Mesenteric fat pad (tissue), 1 donor: ENCODE results near the gene ELL2. TPM values are rescaled to one million over a fixed set of nuclear protein-coding genes. Genes with fewer than 3 reads are reported as not detected.
A peak's percentile ranks its signal among the peaks of the same experiment; 100 is the strongest.

Experiments
- DNase-seq: peaks from one replicate; pipeline ENCODE4 v3.0.0-alpha.2; 2020; ENCODE audit warnings: low spot score
- long read RNA-seq: library from polyadenylated mRNA; unstranded; transcript quantifications from one replicate; pipeline ENCODE4 v2.0.0, GENCODE V29; 2020
- total RNA-seq: library from RNA; stranded (reverse); fragmentation: NEBNext Ultra II Directional; extraction: Animal tissue kit (Norgen Biotek cat#: 25700); gene quantifications from one replicate; pipeline ENCODE4 v1.2.1, GENCODE V29; 2021
- donor health status: DM: yes; HTN: yes; CAD: no.

ELL2 gene
- total RNA-seq: 229 TPM
- long read RNA-seq, full-length matches to known transcripts: 4 of 91 reads
- long read RNA-seq, partial matches to known transcripts: 43 of 91 reads
- long read RNA-seq, other reads (novel, unspliced or antisense): 44 of 91 reads

GRCh38 chr5:95961617-95962474, at the start of gene ELL2:
TSS of gene ELL2 (minus strand) at chr5:95961851. CDS start at chr5:95961721, 130 bp downstream.
- DNase-seq: peak; percentile 99

DNA sequence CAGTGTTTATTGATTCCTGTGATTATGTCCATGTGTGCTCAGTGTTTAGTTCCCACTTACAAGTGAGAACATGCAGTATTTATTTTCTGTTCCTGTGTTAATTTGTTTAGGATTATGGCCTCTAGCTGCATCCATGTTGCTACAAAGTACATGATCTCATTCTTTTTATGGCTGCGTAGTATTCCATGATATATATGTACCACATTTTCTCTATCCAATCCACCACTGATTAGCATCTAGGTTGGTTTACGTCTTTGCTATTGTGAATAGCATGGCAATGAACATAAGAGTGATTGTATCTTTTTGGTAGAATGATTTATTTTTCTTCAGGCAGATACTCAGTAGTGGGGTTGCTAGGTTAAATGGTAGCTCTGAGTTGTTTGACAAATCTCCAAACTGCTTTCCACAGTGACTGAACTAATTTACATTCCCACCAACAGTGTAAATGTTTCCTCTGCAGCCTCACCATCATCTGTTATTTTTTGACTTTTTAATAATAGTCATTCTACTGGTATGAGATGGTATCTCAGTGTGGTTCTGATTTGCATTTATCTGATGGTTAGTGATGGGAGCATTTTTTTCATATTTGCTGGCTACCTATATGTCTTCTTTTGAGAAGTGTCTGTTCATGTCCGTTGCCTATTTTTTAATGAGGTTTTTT, 47.5 kb upstream of the ELL2 start:
- DNase-seq: no peak

DNA sequence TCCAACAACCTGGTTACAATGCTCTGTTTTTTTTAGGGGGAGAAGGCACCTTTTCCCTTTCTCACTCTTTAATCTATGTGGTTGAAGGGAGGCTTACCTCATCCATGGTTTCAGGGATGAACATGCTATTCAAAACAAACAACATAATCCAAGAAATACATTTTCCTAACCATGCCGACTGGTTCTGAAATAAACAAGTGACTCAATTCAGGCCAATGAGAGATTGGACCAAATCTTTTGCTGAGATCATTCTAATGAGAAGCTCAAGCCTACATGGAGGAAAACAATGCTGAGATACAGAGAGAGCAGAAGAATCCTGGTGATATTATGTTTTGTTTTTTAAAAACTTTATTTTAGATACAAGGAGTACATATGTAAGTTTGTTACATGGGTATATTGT, 46.8 kb upstream of the ELL2 start:
- no peak for DNase-seq

DNA sequence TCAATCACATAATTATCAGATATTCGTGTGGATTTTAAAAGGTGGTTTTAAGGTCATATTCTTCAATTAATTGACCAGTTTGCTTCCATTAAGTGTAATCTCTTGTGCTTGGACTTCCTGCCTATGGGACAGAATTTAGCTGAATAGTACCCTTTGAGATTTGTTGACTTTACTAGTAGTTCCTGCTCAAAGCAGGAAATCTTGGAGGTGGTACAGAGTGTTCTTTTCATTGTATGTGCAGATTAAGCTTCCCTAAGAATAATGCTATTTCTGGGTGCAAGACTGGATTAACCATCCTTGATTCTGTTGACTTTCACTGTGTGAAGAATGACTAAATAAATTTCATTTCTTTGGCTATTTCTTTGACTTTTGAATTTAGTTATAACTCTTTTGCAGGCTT, 45.4 kb upstream of the ELL2 start:
- no peak for DNase-seq

DNA sequence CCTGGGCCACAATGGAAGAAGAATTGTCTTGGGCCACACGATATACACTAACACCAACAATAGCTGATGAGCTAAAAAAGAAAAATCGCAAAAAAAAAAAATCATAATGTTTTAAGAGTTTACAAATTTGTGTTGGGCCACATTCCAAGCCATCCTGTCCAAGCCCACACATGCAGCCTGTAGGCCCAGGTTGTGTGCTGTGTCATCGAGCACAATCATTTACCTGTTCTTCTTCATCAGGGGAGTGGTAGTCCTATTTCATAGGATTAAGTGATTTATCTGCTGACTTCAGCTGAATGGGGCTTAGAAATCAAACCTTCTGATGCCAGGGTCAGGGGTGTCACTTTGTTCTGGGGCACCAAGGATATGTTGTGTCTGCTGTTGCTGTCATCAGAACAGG, 44.6 kb upstream of the ELL2 start:
- DNase-seq: no peak

DNA sequence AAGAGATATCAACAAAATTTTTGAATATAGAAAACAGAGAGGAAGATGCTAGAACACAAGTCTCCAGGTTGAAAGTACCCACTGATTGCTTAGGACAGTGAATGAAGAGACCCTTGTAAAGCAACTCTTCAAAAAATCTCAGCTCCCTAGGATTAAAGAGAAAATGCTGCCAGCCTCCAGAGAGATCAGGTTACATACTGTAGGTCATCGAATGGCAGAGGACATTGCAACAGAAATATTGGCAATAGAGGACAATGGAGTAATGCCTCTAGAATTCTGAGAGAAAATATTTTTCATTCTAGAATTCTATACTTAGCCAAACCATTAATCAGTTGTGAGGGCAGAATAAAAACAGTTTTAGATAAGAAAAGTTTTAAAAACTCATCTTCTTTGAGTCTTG, 43.1 kb upstream of the ELL2 start:
- DNase-seq: no peak

- no peak for DNase-seq
Measured at GRCh38 chr5:96004087-96004486, 42.4 kb upstream of the ELL2 start.

DNA sequence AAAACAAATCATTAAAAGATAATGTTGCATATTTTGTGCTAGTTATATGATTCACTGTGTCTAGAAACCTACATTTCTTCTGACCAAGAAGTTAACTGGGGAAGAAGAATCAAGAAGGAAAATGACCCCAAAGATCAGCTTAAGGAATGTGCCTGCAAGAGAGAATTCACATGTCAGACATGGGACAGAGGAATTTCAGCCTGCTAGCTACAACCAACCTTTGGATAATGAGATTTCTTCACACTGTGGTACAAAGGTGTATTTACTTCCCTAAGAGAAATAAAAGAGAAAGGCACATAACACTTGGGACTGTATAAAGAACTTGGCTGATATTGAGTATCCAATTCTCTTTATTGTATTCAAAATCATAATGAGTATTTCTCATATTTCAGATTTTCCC, 39.6 kb upstream of the ELL2 start:
- no peak for DNase-seq

DNA sequence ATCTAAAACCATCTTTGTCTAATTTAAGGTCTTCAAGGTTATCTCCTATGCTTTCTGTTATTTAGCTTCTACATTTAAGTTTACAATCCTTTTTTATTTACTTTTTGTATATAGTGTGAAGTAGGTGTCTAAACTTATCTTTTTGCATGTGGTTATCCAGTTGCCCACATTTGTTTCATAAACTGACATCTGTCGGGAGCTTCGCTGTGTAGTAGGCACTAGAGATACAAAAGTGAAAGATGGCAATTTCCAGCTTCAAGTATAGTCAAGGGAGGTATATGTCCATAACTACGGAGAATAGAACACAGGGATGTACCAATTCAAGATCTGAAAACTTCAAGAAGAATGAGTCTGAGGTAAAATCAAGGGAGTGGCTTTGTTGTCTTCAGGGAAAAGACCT, 38.7 kb upstream of the ELL2 start:
- no peak for DNase-seq

DNA sequence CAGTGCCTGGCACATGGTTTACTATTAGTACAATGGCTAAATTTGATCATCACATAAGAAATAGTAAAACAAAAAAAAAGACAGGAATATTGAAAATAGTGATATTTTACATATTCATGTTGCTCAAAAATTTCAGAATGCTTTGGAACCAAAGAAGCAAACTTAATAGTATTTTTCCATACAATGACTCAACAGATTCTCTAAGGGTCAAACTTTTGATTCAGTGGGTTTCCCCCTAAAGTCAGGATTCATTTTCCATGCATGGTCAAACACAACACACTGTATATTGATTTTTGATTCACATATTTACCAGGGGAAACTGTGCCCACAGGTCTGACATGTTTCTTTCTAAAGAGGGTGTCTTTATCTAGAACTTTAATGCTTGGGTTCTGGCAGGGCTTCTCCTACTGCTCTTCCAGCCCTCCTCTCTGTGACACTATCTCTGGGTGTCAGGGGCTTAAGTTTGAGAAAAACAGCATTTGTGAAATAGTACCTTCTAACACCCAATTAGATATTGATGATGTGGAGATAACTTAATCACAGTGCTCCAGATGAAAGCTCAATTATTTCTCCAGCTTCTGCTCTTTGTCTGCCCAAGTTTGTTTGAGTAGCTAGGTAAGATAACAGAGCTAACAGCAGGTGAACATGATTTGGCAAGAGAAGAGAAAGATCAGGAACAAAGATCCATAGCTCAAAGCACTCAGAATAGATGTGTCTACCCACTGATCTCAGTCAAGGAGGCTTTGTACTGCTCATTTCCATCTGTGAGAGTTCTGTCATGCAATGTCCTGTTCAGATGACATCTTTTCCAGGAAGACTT, 35.5 kb upstream of the ELL2 start:
- no peak for DNase-seq

GRCh38 chr5:95995962-95996489, 34.4 kb upstream of the ELL2 start:
- no peak for DNase-seq

DNA sequence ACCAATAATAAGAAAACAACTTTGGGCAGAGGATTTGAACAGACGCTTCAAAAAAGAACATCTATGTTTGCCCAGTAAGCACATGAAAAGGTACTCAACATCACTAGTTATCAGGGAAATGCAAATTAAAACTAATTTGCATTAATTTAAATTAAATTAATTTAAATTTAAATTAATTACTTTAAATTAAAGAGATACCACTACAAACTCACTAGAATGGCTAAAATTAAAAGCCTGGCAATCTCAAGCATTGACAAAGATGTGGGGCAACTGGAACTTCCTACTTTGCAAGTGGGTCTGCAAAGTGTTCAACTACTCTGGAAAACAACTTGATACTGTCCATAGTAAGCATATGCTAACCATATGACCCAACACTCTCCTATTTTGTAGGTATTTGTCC, 32.1 kb upstream of the ELL2 start:
- no peak for DNase-seq

DNA sequence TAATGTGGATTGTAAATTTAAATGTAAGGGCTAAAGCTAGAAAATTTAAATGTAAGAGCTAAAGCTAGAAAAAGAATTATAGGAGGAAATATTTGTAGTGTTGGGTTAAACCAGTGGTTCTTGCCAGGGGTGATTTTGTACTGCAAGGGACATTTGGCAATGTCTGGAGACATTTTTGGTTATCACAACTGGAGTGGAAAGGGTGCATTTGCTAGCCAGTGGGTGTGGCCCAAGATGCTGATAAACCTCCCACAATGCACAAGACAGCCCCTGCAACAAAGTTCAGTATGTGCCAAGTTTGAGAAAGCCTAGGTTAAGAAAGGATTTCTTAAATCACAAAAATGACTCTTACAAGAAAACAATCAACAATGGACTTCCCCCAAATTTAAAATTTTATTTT, 31.6 kb upstream of the ELL2 start:
- DNase-seq: no peak

DNA sequence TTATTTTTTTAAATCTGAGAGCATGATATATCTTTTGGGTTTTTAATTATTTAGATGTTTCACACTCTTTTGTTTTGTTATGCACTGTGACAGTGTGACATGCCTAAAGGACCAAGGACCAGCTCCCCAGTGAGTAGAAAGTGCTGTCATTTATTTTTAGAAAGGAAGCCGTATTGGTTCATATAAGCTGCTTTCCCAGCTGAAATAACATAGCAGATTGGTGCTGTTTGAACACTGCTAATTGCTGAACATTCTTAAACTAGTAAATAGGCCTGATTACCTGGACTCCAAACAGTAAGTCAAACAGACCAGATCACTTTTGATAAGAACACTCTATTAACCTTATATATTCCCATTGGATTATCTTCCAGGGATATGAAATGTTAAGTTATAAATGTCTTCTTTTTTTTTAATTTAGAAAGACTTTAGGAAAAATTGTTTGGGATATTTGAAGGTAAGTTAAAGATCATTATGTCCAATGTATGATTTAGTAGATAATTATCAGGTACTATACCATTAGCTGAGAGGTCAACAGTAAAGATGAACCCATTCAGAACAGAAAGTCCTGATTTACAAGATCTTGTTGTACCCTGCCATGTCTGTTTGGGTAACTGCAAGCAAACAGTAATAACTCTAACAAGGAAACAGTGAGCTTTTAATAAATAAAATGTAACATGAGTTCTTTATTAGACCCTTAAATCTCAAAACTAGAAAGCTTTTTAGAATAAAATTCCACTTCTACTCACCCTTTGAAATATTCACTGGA, 27.8 kb upstream of the ELL2 start:
- DNase-seq: no peak

DNA sequence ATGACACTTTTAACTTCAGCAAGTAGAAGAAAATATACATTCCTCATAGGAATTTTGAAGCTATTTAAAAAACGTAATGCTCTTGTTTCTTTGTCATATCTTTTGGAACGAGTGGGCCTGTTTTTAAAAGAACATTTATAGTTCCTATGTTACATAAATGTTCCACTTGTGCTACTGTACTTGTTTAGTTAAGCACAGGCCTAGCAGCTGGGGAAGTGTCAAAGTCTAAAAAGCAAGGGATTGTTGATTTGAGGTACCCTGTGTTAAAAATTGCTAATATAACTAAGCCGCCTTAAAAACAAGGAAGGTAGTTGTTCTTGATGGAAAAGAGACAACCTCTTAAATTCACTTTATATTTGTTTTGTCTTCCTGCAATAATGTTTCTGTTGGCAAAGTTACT, 27.2 kb upstream of the ELL2 start:
- DNase-seq: no peak

DNA sequence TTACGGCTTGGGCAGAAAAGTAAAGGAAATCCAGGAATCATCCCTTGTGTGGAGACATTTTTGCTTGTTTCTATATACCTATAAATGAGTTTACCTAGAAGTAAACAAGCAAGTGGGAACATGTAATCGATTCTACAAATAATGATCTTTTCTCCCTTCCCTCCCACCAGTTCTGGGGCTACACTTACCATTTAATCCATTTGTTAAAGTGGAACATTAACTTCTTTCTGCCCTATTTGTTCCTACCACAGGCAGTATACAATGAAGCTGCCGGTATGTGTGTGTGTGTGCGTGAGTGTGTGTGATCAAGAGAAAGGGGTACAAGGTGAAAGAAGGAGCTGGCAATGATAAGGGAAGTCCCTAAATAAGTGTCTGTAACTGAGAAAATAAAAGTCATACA, 26.4 kb upstream of the ELL2 start:
- no peak for DNase-seq

- DNase-seq: no peak
Measured at GRCh38 chr5:95986937-95987520, 25.4 kb upstream of the ELL2 start.

GRCh38 chr5:95986001-95986400, 24.4 kb upstream of the ELL2 start:
- no peak for DNase-seq

GRCh38 chr5:95985249-95985648, 23.6 kb upstream of the ELL2 start:
- no peak for DNase-seq

- DNase-seq: no peak
Measured at GRCh38 chr5:95984287-95984938, 22.8 kb upstream of the ELL2 start.
